ENCODE data around the gene PRELID2.

GRCh38 chr5:145791866-145792265 lies 43.3 kb downstream of the PRELID2 start:
- TF ChIP-seq YY1 (IDR thresholded peaks at IDR 0.05; ENCODE audit: insufficient read depth, insufficient read length) (no peak), ZNF274 (IDR thresholded peaks at IDR 0.05; ENCODE audit: low read depth, low read length) (no peak), SUZ12 (IDR thresholded peaks at IDR 0.05; ENCODE audit: extremely low read depth, insufficient read depth, insufficient read length) (no peak)
